Measurements from ENCODE around the gene TNFRSF17. TPM values are rescaled to one million over a fixed set of nuclear protein-coding genes. Genes with fewer than 3 reads are reported as not detected.

TNFRSF17 gene
- total and polyA plus RNA-seq, 2 of the 13 experiments (the other 11 are each of a cell fraction or from before 2014, with no cell fraction given) = not detected

DNA sequence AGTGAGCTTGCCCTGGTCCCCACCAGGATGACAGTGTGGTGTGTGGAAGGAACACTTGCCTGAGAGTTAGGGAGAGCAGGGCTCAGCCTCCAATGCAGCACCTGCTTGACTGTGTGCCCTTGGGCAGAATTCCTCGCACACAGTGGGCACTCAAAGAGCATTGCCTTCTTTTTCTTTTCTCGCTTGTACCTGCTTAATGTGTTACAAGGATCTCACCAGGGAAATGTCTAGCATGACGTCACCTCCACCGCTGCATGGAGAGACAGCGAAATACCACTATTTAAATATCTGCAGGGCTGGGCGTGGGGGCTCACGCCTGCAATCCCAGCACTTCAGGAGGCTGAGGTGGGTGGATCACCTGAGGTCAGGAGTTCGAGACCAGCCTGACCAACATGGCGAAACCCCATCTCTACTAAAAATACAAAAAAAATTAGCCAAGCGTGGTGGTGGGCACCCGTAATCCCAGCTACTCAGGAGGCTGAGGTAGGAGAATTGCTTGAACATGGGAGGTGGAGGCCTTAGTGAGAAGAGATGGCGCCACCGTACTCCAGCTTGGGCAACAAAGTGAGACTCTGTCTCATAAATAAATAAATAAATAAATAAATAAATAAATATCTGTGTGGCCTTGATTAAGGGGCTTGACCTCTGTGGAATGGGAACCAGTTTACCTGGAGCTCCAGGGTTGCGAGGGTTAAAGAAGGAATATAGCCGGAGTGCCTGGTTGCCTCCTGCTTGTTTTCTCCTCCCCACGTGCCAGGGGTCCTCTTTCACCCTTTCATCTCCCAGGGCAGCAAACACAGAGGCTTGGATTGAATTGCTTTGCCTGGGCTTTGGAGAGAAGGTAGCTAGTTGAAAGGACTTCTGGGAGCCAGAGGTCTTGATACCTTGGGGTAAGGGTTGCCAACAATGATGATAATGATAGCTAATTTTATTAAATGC, 27.8 kb downstream of the TNFRSF17 start:
- Histone ChIP-seq H4K20me1 (ENCODE audit: insufficient read depth, low read length) (no peaks in the 10 kb centered on the region), H3K36me3 (replicated peaks in 1 of 2; ENCODE audit: control insufficient read depth in 1 of 2, insufficient read depth in 2 of 2, low read length in 2 of 2) (no peaks in the 10 kb centered on the region), H3K27me3 (ENCODE audit: control insufficient read depth in 1 of 2, insufficient read depth in 2 of 2, low read length in 2 of 2) (no peaks in the 10 kb centered on the region), H3K9ac (ENCODE audit: insufficient read depth, low read depth, low read length) (no peak overlapping the region), H3K9me3 (ENCODE audit: low read length) (no peaks in the 10 kb centered on the region), H3K79me2 (ENCODE audit: insufficient read depth, low read length) (no peaks in the 10 kb centered on the region), H3K4me1 (ENCODE audit: insufficient read depth, low read length) (peaks cover 38% of the 10 kb centered on the region), H3K4me2 (ENCODE audit: low read depth, low read length) (no peak overlapping the region), H2AFZ (ENCODE audit: low read length) (no peak overlapping the region), H3K4me3 (replicated peaks in 1 of 3; ENCODE audit: insufficient read depth in 1 of 3, low read depth in 2 of 3, low read length in 3 of 3) (no peak overlapping the region), H3K27ac (ENCODE audit: extremely low read length, insufficient read depth, low read length) (no peak overlapping the region)
- DNase-seq (ENCODE audit: low spot score) = no peak
- POLR2A ChIA-PET = interaction anchor here (5.0 kb wide), 1 partner anchor 16 kb away, joined by 38 read pairs; the partner anchor contains the start of gene SNX29
- peak; percentile 29 for ATAC-seq
- BruUV-seq (replicated peaks) = no TSS peak
- CTCF ChIA-PET (ENCODE audit: low intra/inter-chr PET ratio, low total read pairs) = no interaction called here
- FAIRE-seq = no peak
- WGBS (ENCODE audit: low lambda C conversion rate) = 80% methylated on average over 16 of the region's 16 CpGs
- intact Hi-C loops (cut with micrococcal nuclease; ENCODE audit: unreplicated experiment) (loop anchor here (2.0 kb wide), 1 partner anchor 16 kb away; the partner anchor contains the start of gene SNX29), in situ Hi-C loops (cut with HindIII; ENCODE audit: extremely low pct_ligation_motif_present, low pct_unique_long_range_greater_than_20kb) (no loop called here)
- TF ChIP-seq ZC3H13 (CRISPR knock-in tag; IDR thresholded peaks at IDR 0.05) (0 out of 2 replicates have a peak, but pooled peaks have one; percentile 34), BHLHE40 (IDR thresholded peaks at IDR 0.05; ENCODE audit: low read length) (peak; percentile 59; the same call in 1 of the 2 replicates), ZNF652 (CRISPR knock-in tag; IDR thresholded peaks at IDR 0.05; ENCODE audit: borderline replicate concordance, low read depth) (peak; percentile 80), ATF7 (IDR thresholded peaks at IDR 0.05) (peak; percentile 84), ATF7 (CRISPR knock-in tag; IDR thresholded peaks at IDR 0.05) (no peak; the same call in 1 of the 2 replicates), KLF13 (CRISPR knock-in tag; IDR thresholded peaks at IDR 0.05) (no peak), CREB1 (IDR thresholded peaks at IDR 0.05) (peak; percentile 60), CREB1 (CRISPR knock-in tag; IDR thresholded peaks at IDR 0.05) (no peak), KAT8 (CRISPR knock-in tag; IDR thresholded peaks at IDR 0.05) (no peak)

Data from HepG2 (cell line).